Immature natural killer cell (primary cell): ENCODE results near the gene OLIG1. TPM values are rescaled to one million over a fixed set of nuclear protein-coding genes. Genes with fewer than 3 reads are reported as not detected.

Experiments
- DNase-seq, 3 donors: peaks; one replicate each; pipeline ENCODE4 v3.0.0; 2022; ENCODE audit warnings: mixed read lengths in 1 of 3
- H3K27ac Mint-ChIP-seq, 6 donors: one replicate each; pipeline ENCODE4 v1.8.0; 2020; ENCODE audit warnings: mixed read lengths in 6 of 6, mild to moderate bottlenecking in 5 of 6, inconsistent platforms in 4 of 6, moderate library complexity in 3 of 6
- H3K27me3 Mint-ChIP-seq, 3 donors: one replicate each; pipeline ENCODE4 v1.8.0; 2020 to 2021; ENCODE audit warnings: low read depth in 3 of 3, mild to moderate bottlenecking in 3 of 3, mixed read lengths in 3 of 3, moderate library complexity in 3 of 3, inconsistent platforms in 1 of 3
- H3K36me3 Mint-ChIP-seq, 3 donors: one replicate each; pipeline ENCODE4 v1.8.0; 2020; ENCODE audit warnings: mixed read lengths in 3 of 3, inconsistent platforms in 2 of 3, mild to moderate bottlenecking in 2 of 3
- H3K4me1 Mint-ChIP-seq, 2 donors: one replicate each; pipeline ENCODE4 v1.8.0; 2020; ENCODE audit warnings: inconsistent platforms in 2 of 2, mild to moderate bottlenecking in 2 of 2, mixed read lengths in 2 of 2, moderate library complexity in 1 of 2
- H3K4me3 Mint-ChIP-seq, 5 donors: one replicate each; pipeline ENCODE4 v1.8.0; 2020; ENCODE audit warnings: mild to moderate bottlenecking in 5 of 5, mixed read lengths in 5 of 5, inconsistent platforms in 3 of 5, moderate library complexity in 3 of 5
- H3K9me3 Mint-ChIP-seq, 6 donors: one replicate each; pipeline ENCODE4 v1.8.0; 2020; ENCODE audit warnings: mild to moderate bottlenecking in 6 of 6, mixed read lengths in 6 of 6, inconsistent platforms in 4 of 6, moderate library complexity in 3 of 6
- polyA plus RNA-seq, 3 donors: library from polyadenylated mRNA; unstranded; fragments of 300-500 nt; fragmentation: Illumina TruSeq; gene quantifications; one replicate each; pipeline ENCODE4 v1.2.3, GENCODE V29; 2021

OLIG1 gene
- polyA plus RNA-seq, 3 donors from 2014 or later = not detected

DNA sequence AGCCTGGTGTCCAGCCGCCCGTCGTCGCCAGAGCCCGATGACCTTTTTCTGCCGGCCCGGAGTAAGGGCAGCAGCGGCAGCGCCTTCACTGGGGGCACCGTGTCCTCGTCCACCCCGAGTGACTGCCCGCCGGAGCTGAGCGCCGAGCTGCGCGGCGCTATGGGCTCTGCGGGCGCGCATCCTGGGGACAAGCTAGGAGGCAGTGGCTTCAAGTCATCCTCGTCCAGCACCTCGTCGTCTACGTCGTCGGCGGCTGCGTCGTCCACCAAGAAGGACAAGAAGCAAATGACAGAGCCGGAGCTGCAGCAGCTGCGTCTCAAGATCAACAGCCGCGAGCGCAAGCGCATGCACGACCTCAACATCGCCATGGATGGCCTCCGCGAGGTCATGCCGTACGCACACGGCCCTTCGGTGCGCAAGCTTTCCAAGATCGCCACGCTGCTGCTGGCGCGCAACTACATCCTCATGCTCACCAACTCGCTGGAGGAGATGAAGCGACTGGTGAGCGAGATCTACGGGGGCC, 43.0 kb upstream of the OLIG1 start:
- H3K36me3 Mint-ChIP-seq = peaks cover 0 to 6% (median 0%) of the 10 kb centered on the region in 3 donors
- H3K27ac Mint-ChIP-seq = peak overlapping the region in 1 of 6 donors; percentile 84
- H3K4me1 Mint-ChIP-seq = peaks cover 60 to 62% of the 10 kb centered on the region in 2 donors
- peak overlapping the region; percentile 55 to 70 (median 57) for H3K4me3 Mint-ChIP-seq
- peaks cover 0 to 7% (median 0%) of the 10 kb centered on the region in 6 donors for H3K9me3 Mint-ChIP-seq
- no peak for DNase-seq
- H3K27me3 Mint-ChIP-seq = peaks cover 56 to 73% (median 60%) of the 10 kb centered on the region in 3 donors

- peaks cover 54 to 68% (median 61%) of the 10 kb centered on the region in 3 donors for H3K27me3 Mint-ChIP-seq
- peaks cover 0 to 6% (median 0%) of the 10 kb centered on the region in 3 donors for H3K36me3 Mint-ChIP-seq
- H3K27ac Mint-ChIP-seq = peak overlapping the region in 1 of 6 donors; percentile 84
- H3K9me3 Mint-ChIP-seq = peaks cover 0 to 5% (median 0%) of the 10 kb centered on the region in 6 donors
- H3K4me1 Mint-ChIP-seq = peaks cover 55% of the 10 kb centered on the region in 2 donors
- H3K4me3 Mint-ChIP-seq = peak overlapping the region in 2 of 5 donors; percentile 73 to 84
- DNase-seq = peak in 1 of 3 donors; percentile 29
Measured at GRCh38 chr21:33027401-33028286, 42.3 kb upstream of the OLIG1 start.

- DNase-seq = no peak
- Mint-ChIP-seq H3K27me3 (peaks cover 49 to 66% (median 60%) of the 10 kb centered on the region in 3 donors), H3K4me1 (peaks cover 53% of the 10 kb centered on the region in 2 donors), H3K9me3 (peaks cover 0 to 4% (median 0%) of the 10 kb centered on the region in 6 donors), H3K27ac (peak overlapping the region in 2 of 6 donors; percentile 69 to 76), H3K36me3 (peaks cover 0 to 6% (median 0%) of the 10 kb centered on the region in 3 donors), H3K4me3 (peak overlapping the region; percentile 60 to 84 (median 80))
Measured at GRCh38 chr21:33028287-33028670, 41.7 kb upstream of the OLIG1 start.

DNA sequence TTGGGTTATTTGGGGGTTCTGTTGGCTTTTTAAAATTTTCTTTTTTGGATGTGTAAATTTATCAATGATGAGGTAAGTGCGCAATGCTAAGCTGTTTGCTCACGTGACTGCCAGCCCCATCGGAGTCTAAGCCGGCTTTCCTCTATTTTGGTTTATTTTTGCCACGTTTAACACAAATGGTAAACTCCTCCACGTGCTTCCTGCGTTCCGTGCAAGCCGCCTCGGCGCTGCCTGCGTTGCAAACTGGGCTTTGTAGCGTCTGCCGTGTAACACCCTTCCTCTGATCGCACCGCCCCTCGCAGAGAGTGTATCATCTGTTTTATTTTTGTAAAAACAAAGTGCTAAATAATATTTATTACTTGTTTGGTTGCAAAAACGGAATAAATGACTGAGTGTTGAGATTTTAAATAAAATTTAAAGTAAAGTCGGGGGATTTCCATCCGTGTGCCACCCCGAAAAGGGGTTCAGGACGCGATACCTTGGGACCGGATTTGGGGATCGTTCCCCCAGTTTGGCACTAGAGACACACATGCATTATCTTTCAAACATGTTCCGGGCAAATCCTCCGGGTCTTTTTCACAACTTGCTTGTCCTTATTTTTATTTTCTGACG, 41.1 kb upstream of the OLIG1 start:
- H3K27me3 Mint-ChIP-seq = peaks cover 46 to 60% (median 54%) of the 10 kb centered on the region in 3 donors
- DNase-seq = peak in 1 of 3 donors; percentile 39
- H3K9me3 Mint-ChIP-seq = peaks cover 0 to 4% (median 0%) of the 10 kb centered on the region in 6 donors
- H3K27ac Mint-ChIP-seq = peak overlapping the region in 2 of 6 donors; percentile 38 to 76
- H3K36me3 Mint-ChIP-seq = peaks cover 0 to 5% (median 0%) of the 10 kb centered on the region in 3 donors
- H3K4me3 Mint-ChIP-seq = peak overlapping the region; percentile 60 to 84 (median 80)
- H3K4me1 Mint-ChIP-seq = peaks cover 47 to 48% of the 10 kb centered on the region in 2 donors

- no peak for DNase-seq
- H3K9me3 Mint-ChIP-seq = peaks cover 0 to 4% (median 0%) of the 10 kb centered on the region in 6 donors
- peak overlapping the region; percentile 60 to 84 (median 80) for H3K4me3 Mint-ChIP-seq
- no peaks in the 10 kb centered on the region for H3K36me3 Mint-ChIP-seq
- peaks cover 42 to 55% (median 50%) of the 10 kb centered on the region in 3 donors for H3K27me3 Mint-ChIP-seq
- H3K27ac Mint-ChIP-seq = peak overlapping the region in 1 of 6 donors; percentile 76
- peaks cover 41 to 42% of the 10 kb centered on the region in 2 donors for H3K4me1 Mint-ChIP-seq
Measured at GRCh38 chr21:33029385-33029921, 40.5 kb upstream of the OLIG1 start.

GRCh38 chr21:33029975-33030461, 39.9 kb upstream of the OLIG1 start:
- peaks cover 38 to 49% (median 45%) of the 10 kb centered on the region in 3 donors for H3K27me3 Mint-ChIP-seq
- H3K4me3 Mint-ChIP-seq = no peak overlapping the region
- peaks cover 38 to 42% of the 10 kb centered on the region in 2 donors for H3K4me1 Mint-ChIP-seq
- H3K27ac Mint-ChIP-seq = no peak overlapping the region
- no peak for DNase-seq
- peaks cover 0 to 4% (median 0%) of the 10 kb centered on the region in 6 donors for H3K9me3 Mint-ChIP-seq
- H3K36me3 Mint-ChIP-seq = no peaks in the 10 kb centered on the region

- peaks cover 41 to 47% of the 10 kb centered on the region in 2 donors for H3K4me1 Mint-ChIP-seq
- H3K27me3 Mint-ChIP-seq = peaks cover 37 to 44% (median 43%) of the 10 kb centered on the region in 3 donors
- H3K4me3 Mint-ChIP-seq = peak overlapping the region in 2 of 5 donors; percentile 9 to 14
- peaks cover 0 to 4% (median 0%) of the 10 kb centered on the region in 6 donors for H3K9me3 Mint-ChIP-seq
- no peaks in the 10 kb centered on the region for H3K36me3 Mint-ChIP-seq
- H3K27ac Mint-ChIP-seq = no peak overlapping the region
- no peak for DNase-seq
Measured at GRCh38 chr21:33030633-33031032, 39.3 kb upstream of the OLIG1 start.

- Mint-ChIP-seq H3K4me1 (peaks cover 41 to 45% of the 10 kb centered on the region in 2 donors), H3K36me3 (no peaks in the 10 kb centered on the region), H3K27me3 (peaks cover 32 to 38% (median 37%) of the 10 kb centered on the region in 3 donors), H3K9me3 (no peaks in the 10 kb centered on the region), H3K4me3 (no peak overlapping the region), H3K27ac (no peak overlapping the region)
- no peak for DNase-seq
Measured at GRCh38 chr21:33031152-33031911, 38.6 kb upstream of the OLIG1 start.

DNA sequence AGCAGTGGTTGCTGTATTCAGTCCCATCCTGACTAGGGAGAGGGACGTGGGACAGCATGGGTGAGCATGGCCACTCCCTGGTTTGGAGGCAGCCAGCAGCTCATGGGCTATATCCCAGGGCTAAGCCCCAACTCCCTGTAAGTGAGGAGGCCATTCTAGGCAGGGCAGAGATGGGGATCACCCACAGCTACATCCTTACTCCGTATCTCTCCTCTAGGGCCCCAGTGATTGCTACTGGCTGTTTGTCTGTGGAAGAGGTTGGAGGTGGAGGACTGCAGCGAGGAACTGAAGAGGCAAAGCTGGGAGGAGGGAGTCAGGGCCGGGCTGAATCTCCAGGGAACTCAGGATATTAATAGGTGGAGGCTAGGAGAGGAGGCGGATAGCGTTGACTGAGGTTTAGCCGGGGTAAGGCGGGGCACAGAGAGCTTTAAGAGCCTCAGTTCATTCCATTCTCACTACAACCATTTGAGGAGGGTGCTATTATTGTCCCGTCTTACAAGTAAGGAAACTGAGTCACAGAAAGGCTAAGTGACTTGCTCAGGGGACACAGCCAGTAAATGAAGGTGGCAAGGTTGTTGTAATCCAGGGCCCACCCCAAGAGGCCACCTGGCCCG, 37.4 kb upstream of the OLIG1 start:
- no peak overlapping the region for H3K27ac Mint-ChIP-seq
- no peaks in the 10 kb centered on the region for H3K36me3 Mint-ChIP-seq
- H3K9me3 Mint-ChIP-seq = no peaks in the 10 kb centered on the region
- peaks cover 45 to 49% of the 10 kb centered on the region in 2 donors for H3K4me1 Mint-ChIP-seq
- H3K4me3 Mint-ChIP-seq = no peak overlapping the region
- no peak for DNase-seq
- peaks cover 23 to 33% (median 33%) of the 10 kb centered on the region in 3 donors for H3K27me3 Mint-ChIP-seq

DNA sequence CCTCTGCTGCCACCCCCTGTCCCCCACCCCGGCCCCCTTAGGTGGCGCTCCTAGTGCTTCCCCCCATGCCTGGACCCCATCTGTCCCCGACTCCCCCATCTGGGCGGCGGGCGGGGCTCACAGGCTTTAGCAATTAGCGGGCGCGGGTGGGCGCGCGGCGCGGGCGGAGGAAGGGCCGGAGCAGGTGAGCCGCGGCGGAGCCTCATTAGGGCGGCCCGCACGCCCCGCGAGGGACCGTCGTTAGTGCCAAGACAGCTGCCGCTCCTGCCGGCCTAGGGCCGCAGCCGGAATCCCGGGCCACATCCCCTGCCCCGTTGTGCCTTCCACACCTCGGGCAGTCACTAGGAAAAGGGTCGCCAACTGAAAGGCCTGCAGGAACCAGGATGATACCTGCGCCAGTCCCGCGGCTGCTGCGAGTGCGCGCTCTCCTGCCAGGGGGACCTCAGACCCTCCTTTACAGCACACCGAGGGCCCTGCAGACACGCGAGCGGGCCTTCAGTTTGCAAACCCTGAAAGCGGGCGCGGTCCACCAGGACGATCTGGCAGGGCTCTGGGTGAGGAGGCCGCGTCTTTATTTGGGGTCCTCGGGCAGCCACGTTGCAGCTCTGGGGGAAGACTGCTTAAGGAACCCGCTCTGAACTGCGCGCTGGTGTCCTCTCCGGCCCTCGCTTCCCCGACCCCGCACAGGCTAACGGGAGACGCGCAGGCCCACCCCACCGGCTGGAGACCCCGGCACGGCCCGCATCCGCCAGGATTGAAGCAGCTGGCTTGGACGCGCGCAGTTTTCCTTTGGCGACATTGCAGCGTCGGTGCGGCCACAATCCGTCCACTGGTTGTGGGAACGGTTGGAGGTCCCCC, 36.6 kb upstream of the OLIG1 start:
- Mint-ChIP-seq H3K4me3 (no peak overlapping the region), H3K27me3 (peaks cover 21 to 30% (median 27%) of the 10 kb centered on the region in 3 donors), H3K9me3 (no peaks in the 10 kb centered on the region), H3K4me1 (peaks cover 43 to 46% of the 10 kb centered on the region in 2 donors), H3K27ac (no peak overlapping the region), H3K36me3 (no peaks in the 10 kb centered on the region)
- DNase-seq = no peak

DNA sequence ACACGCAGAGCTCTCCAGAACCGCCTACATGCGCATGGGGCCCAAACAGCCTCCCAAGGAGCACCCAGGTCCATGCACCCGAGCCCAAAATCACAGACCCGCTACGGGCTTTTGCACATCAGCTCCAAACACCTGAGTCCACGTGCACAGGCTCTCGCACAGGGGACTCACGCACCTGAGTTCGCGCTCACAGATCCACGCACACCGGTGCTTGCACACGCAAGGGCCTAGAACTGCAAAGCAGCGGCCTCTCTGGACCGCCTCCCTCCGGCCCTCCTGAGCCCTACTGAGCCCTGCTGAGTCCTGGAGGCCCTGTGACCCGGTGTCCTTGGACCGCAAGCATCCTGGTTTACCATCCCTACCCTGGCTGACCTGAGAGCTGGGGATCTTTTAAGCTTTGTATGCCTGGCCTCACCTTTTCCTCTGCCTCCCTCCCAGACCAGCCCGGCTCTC, 36.0 kb upstream of the OLIG1 start:
- Mint-ChIP-seq H3K9me3 (no peaks in the 10 kb centered on the region), H3K36me3 (no peaks in the 10 kb centered on the region), H3K27ac (no peak overlapping the region), H3K4me1 (peaks cover 36 to 40% of the 10 kb centered on the region in 2 donors), H3K4me3 (no peak overlapping the region), H3K27me3 (peaks cover 14 to 23% (median 20%) of the 10 kb centered on the region in 3 donors)
- DNase-seq = no peak
